H9 (cell line): Measurements from ENCODE around the gene NFKB2. TPM values are rescaled to one million over a fixed set of nuclear protein-coding genes. Genes with fewer than 3 reads are reported as not detected.

Experiments
- DNase-seq: peaks from one replicate; pipeline ENCODE4 v3.0.0-alpha.2; 2017
- H2AFZ ChIP-seq: one replicate; pipeline ENCODE4 v1.6.1; 2013; ENCODE audit warnings: mild to moderate bottlenecking, low read length, control low read depth, moderate library complexity
- H2AK5ac ChIP-seq: 2 replicates; pipeline ENCODE4 v1.6.1; 2013; ENCODE audit warnings: low read length, control low read depth, mixed read lengths; ENCODE audit not compliant: insufficient read length
- H2BK120ac ChIP-seq: one replicate; pipeline ENCODE4 v1.6.1; 2013; ENCODE audit warnings: low read depth, mild to moderate bottlenecking, low read length, control low read depth, inconsistent platforms; ENCODE audit not compliant: poor library complexity, severe bottlenecking
- H2BK12ac ChIP-seq: 2 replicates; pipeline ENCODE4 v1.6.1; 2013; ENCODE audit warnings: low read length, control low read depth, mixed read lengths, low read depth; ENCODE audit not compliant: insufficient read length
- H2BK15ac ChIP-seq: 2 replicates; pipeline ENCODE4 v1.6.1; 2013; ENCODE audit warnings: low read depth, low read length, control low read depth
- H2BK20ac ChIP-seq: one replicate; pipeline ENCODE4 v1.6.1; 2013; ENCODE audit warnings: low read depth, mild to moderate bottlenecking, low read length, control low read depth, inconsistent platforms; ENCODE audit not compliant: poor library complexity, severe bottlenecking
- H2BK5ac ChIP-seq: 2 replicates; pipeline ENCODE4 v1.6.1; 2013; ENCODE audit warnings: low read length, control low read depth, mixed read lengths; ENCODE audit not compliant: insufficient read length
- H3K14ac ChIP-seq: 2 replicates; pipeline ENCODE4 v1.6.1; 2013; ENCODE audit warnings: low read length, control low read depth; ENCODE audit not compliant: insufficient read depth
- H3K18ac ChIP-seq: 2 replicates; pipeline ENCODE4 v1.6.1; 2013; ENCODE audit warnings: low read depth, mild to moderate bottlenecking, mixed read lengths, low read length, control low read depth; ENCODE audit not compliant: insufficient read length
- H3K23ac ChIP-seq: 2 replicates; pipeline ENCODE4 v1.6.1; 2013; ENCODE audit warnings: low read length, control low read depth, mixed read lengths, low read depth; ENCODE audit not compliant: insufficient read length
- H3K23me2 ChIP-seq: 2 replicates; pipeline ENCODE4 v1.6.1; 2013; ENCODE audit warnings: low read depth, mild to moderate bottlenecking, mixed read lengths, low read length, control low read depth; ENCODE audit not compliant: insufficient read length, poor library complexity, severe bottlenecking
- H3K27ac ChIP-seq: 2 replicates; pipeline ENCODE4 v1.5.1; 2013; ENCODE audit warnings: low read length, control low read depth, mixed read lengths, low read depth; ENCODE audit not compliant: insufficient read length
- H3K27me3 ChIP-seq: 2 replicates; pipeline ENCODE4 v1.6.1; 2013; ENCODE audit warnings: low read length, control low read depth, inconsistent platforms; ENCODE audit not compliant: insufficient read depth
- H3K4ac ChIP-seq: 2 replicates; pipeline ENCODE4 v1.6.1; 2013; ENCODE audit warnings: low read depth, mild to moderate bottlenecking, control low read depth, inconsistent platforms, low read length, moderate library complexity
- H3K4me1 ChIP-seq: 2 replicates; pipeline ENCODE4 v1.6.1; 2013; ENCODE audit warnings: low read length, control low read depth, inconsistent platforms; ENCODE audit not compliant: insufficient read depth
- H3K4me2 ChIP-seq: 2 replicates; pipeline ENCODE4 v1.6.1; 2013; ENCODE audit warnings: low read length, control low read depth, mixed read lengths; ENCODE audit not compliant: insufficient read length, insufficient read depth
- H3K56ac ChIP-seq: 2 replicates; pipeline ENCODE4 v1.6.1; 2013; ENCODE audit warnings: low read depth, mild to moderate bottlenecking, mixed read lengths, low read length, control low read depth; ENCODE audit not compliant: insufficient read length
- H3K79me1 ChIP-seq: 2 replicates; pipeline ENCODE4 v1.6.1; 2013; ENCODE audit warnings: low read depth, mild to moderate bottlenecking, moderate library complexity, low read length, control low read depth, inconsistent platforms; ENCODE audit not compliant: insufficient read depth, poor library complexity, severe bottlenecking
- H3K79me2 ChIP-seq: 2 replicates; pipeline ENCODE4 v1.6.1; 2013; ENCODE audit warnings: low read length, control low read depth, inconsistent platforms; ENCODE audit not compliant: insufficient read depth
- H3K9ac ChIP-seq: 2 replicates; pipeline ENCODE4 v1.6.1; 2013; ENCODE audit warnings: low read length, control low read depth, mixed read lengths; ENCODE audit not compliant: insufficient read length; ENCODE audit errors: extremely low read depth
- H3K9me3 ChIP-seq: one replicate; pipeline ENCODE4 v1.6.1; 2013; ENCODE audit warnings: low read depth, low read length, inconsistent platforms; ENCODE audit not compliant: control insufficient read depth
- H3T11ph ChIP-seq: one replicate; pipeline ENCODE4 v1.6.1; 2013; ENCODE audit warnings: mild to moderate bottlenecking, low read length, control low read depth, inconsistent platforms
- H4K20me1 ChIP-seq: one replicate; pipeline ENCODE4 v1.6.1; 2013; ENCODE audit not compliant: control insufficient read depth, insufficient read length, insufficient read depth
- H4K5ac ChIP-seq: 2 replicates; pipeline ENCODE4 v1.6.1; 2013; ENCODE audit warnings: low read depth, mild to moderate bottlenecking, mixed read lengths, low read length, control low read depth; ENCODE audit not compliant: insufficient read length
- H4K8ac ChIP-seq: replicated peaks from 2 replicates; pipeline ENCODE4 v1.6.1; 2013; ENCODE audit warnings: low read length, control low read depth, mixed read lengths, low read depth; ENCODE audit not compliant: insufficient read length
- H4K91ac ChIP-seq: 2 replicates; pipeline ENCODE4 v1.6.1; 2013; ENCODE audit warnings: low read depth, mild to moderate bottlenecking, moderate library complexity, mixed read lengths, low read length, control low read depth; ENCODE audit not compliant: insufficient read length
- H3K27ac Mint-ChIP-seq, 3 experiments: 2 replicates in 2 of 3; 3 replicates in 1 of 3; pipeline ENCODE4 v1.8.0; 2020 to 2021; ENCODE audit warnings: mixed read lengths in 3 of 3, mild to moderate bottlenecking in 1 of 3, moderate library complexity in 1 of 3
- H3K27me3 Mint-ChIP-seq: 2 replicates; pipeline ENCODE4 v1.8.0; 2021; ENCODE audit warnings: low read depth, mild to moderate bottlenecking, moderate library complexity, mixed read lengths
- H3K36me3 Mint-ChIP-seq, 3 experiments: 2 replicates in 2 of 3; 3 replicates in 1 of 3; pipeline ENCODE4 v1.8.0; 2020 to 2021; ENCODE audit warnings: low read depth in 3 of 3, mixed read lengths in 3 of 3; ENCODE audit not compliant: insufficient read depth in 1 of 3
- H3K4me1 Mint-ChIP-seq, 2 experiments: 2 replicates each; pipeline ENCODE4 v1.8.0; 2020; ENCODE audit warnings: mixed read lengths in 2 of 2
- H3K4me3 Mint-ChIP-seq, 2 experiments: 2 replicates in 1 of 2; 3 replicates in 1 of 2; pipeline ENCODE4 v1.8.0; 2020 to 2021; ENCODE audit warnings: mild to moderate bottlenecking in 2 of 2, mixed read lengths in 2 of 2, moderate library complexity in 1 of 2
- H3K9me3 Mint-ChIP-seq, 2 experiments: 2 replicates in 1 of 2; 3 replicates in 1 of 2; pipeline ENCODE4 v1.8.0; 2020; ENCODE audit warnings: mild to moderate bottlenecking in 2 of 2, mixed read lengths in 2 of 2, moderate library complexity in 1 of 2
- CTCF ChIP-seq: fragments of 200-600 bp; sonication (generic); conservative IDR thresholded peaks from 3 replicates; pipeline ENCODE4 v1.8.0; 2021; ENCODE audit warnings: antibody characterized with exemption, mild to moderate bottlenecking
- WGBS: extraction: QIAGEN DNeasy Blood & Tissue Kit; methylation state at CpG from one replicate; pipeline ENCODE4 v1.1.7; 2013; ENCODE audit warnings: missing lambda C conversion rate, low lambda C conversion rate, mixed read lengths; ENCODE audit not compliant: insufficient read length; ENCODE audit errors: extremely low coverage; 5-methylcytosine and 5-hydroxymethylcytosine counted together
- total RNA-seq: library from RNA; stranded (reverse); gene quantifications from 2 replicates; pipeline ENCODE4 v1.2.1, GENCODE V29; 2021

NFKB2 gene
- total RNA-seq, 1 experiment from 2014 or later: 23.7 TPM

GRCh38 chr10:102436312-102436711 lies 40.8 kb downstream of the NFKB2 start:
- Histone ChIP-seq H3K56ac (no peak overlapping the region), H3K4me1 (peaks cover 5% of the 10 kb centered on the region; the same call in 1 of the 2 replicates), H3K23me2 (peaks cover 9% of the 10 kb centered on the region), H3K27ac (no peak overlapping the region), H3K18ac (no peak overlapping the region), H3K79me1 (no peaks in the 10 kb centered on the region), H2AFZ (no peak overlapping the region), H4K91ac (no peak overlapping the region), H3T11ph (no peak overlapping the region), H4K8ac (no peak overlapping the region), H3K9ac (no peak overlapping the region), H2BK120ac (no peak overlapping the region), H4K5ac (no peak overlapping the region), H3K27me3 (peaks cover 29% of the 10 kb centered on the region; the same call in 1 of the 2 replicates), H4K20me1 (no peaks in the 10 kb centered on the region), H2BK12ac (no peak overlapping the region), H3K9me3 (no peaks in the 10 kb centered on the region), H3K79me2 (no peaks in the 10 kb centered on the region), H3K14ac (no peak overlapping the region), H3K4me2 (no peak overlapping the region), H2BK20ac (no peak overlapping the region), H2AK5ac (no peak overlapping the region), H3K4ac (no peak overlapping the region), H3K23ac (no peak overlapping the region), H2BK5ac (no peak overlapping the region), H2BK15ac (no peak overlapping the region)
- DNase-seq: no peak
- Mint-ChIP-seq H3K27ac (no peak overlapping the region), H3K4me1 (peaks cover 16 to 34% of the 10 kb centered on the region in 2 experiments), H3K27me3 (peaks cover 69% of the 10 kb centered on the region), H3K4me3 (peak overlapping the region in 1 of 2 experiments; percentile 39; a peak in 1 of 5 replicates), H3K9me3 (no peaks in the 10 kb centered on the region; a peak in 1 of 5 replicates), H3K36me3 (0 out of 7 replicates have a peak, but pooled peaks cover 0 to 1% (median 0%) of the 10 kb centered on the region in 3 experiments)
- no CpG with 5 or more reads among the region's 6 CpGs for WGBS
- TF ChIP-seq CTCF: no peak
